Epithelial cell of prostate (primary cell): ENCODE data around the gene SLC38A2.

Experiments used
- DNase-seq: peaks from one replicate; pipeline ENCODE4 v3.0.0-alpha.2; 2011; ENCODE audit warnings: low read depth, low spot score
- H3K27ac ChIP-seq: fragments of 450-650 bp; 2 replicates; pipeline ENCODE4 v1.5.1; 2017; ENCODE audit warnings: mild to moderate bottlenecking

SLC38A2 gene

GRCh38 chr12:46396826-46397225 is 24.3 kb upstream of the SLC38A2 start:
- H3K27ac ChIP-seq, result no peak overlapping the region
- no peak for DNase-seq

GRCh38 chr12:46395388-46395787 is 22.8 kb upstream of the SLC38A2 start:
- no peak for DNase-seq
- H3K27ac ChIP-seq, result no peak overlapping the region

- DNase-seq, result no peak
These were observed 19.1 kb upstream of the SLC38A2 start for GRCh38 chr12:46391630-46392029.

GRCh38 chr12:46390881-46391280 is 18.3 kb upstream of the SLC38A2 start:
- H3K27ac ChIP-seq, result no peak overlapping the region
- no peak for DNase-seq

More at GRCh38 chr12:46391630-46392029, 19.1 kb upstream of the SLC38A2 start:
- no peak overlapping the region for H3K27ac ChIP-seq

GRCh38 chr12:46390304-46390703 is 17.7 kb upstream of the SLC38A2 start:
- no peak for DNase-seq
- H3K27ac ChIP-seq, result no peak overlapping the region

- DNase-seq, result no peak
These were observed 16.6 kb upstream of the SLC38A2 start for GRCh38 chr12:46389031-46389616.

GRCh38 chr12:46388427-46389021 is 16.0 kb upstream of the SLC38A2 start:
- H3K27ac ChIP-seq, result peak overlapping the region; percentile 97
- DNase-seq, result no peak

More at GRCh38 chr12:46389031-46389616, 16.6 kb upstream of the SLC38A2 start:
- H3K27ac ChIP-seq, result peak overlapping the region; percentile 97

GRCh38 chr12:46387670-46388069 is 15.1 kb upstream of the SLC38A2 start:
- H3K27ac ChIP-seq, result peak overlapping the region; percentile 97
- DNase-seq, result no peak

GRCh38 chr12:46386877-46387629 is 14.5 kb upstream of the SLC38A2 start:
- peak overlapping the region; percentile 97 for H3K27ac ChIP-seq
- DNase-seq, result no peak

GRCh38 chr12:46386360-46386867 is 13.8 kb upstream of the SLC38A2 start:
- peak; percentile 67 for DNase-seq
- H3K27ac ChIP-seq, result peak overlapping the region; percentile 97

GRCh38 chr12:46385438-46385837 is 12.9 kb upstream of the SLC38A2 start:
- H3K27ac ChIP-seq, result peak overlapping the region; percentile 97
- DNase-seq, result no peak

GRCh38 chr12:46384451-46385309 is 12.1 kb upstream of the SLC38A2 start:
- no peak for DNase-seq
- H3K27ac ChIP-seq, result peak overlapping the region; percentile 97

- peak overlapping the region; percentile 97 for H3K27ac ChIP-seq
- peak; percentile 74 for DNase-seq
These were observed 11.3 kb upstream of the SLC38A2 start for GRCh38 chr12:46383654-46384450.

GRCh38 chr12:46382964-46383653 is 10.5 kb upstream of the SLC38A2 start:
- DNase-seq, result peak; percentile 82
- H3K27ac ChIP-seq, result peak overlapping the region; percentile 97

- peak overlapping the region; percentile 97 for H3K27ac ChIP-seq
- no peak for DNase-seq
These were observed 9.9 kb upstream of the SLC38A2 start for GRCh38 chr12:46382408-46382963.

GRCh38 chr12:46380881-46381280 is 8.3 kb upstream of the SLC38A2 start:
- no peak for DNase-seq
- H3K27ac ChIP-seq, result no peak overlapping the region

GRCh38 chr12:46380022-46380796 is 7.6 kb upstream of the SLC38A2 start:
- H3K27ac ChIP-seq, result no peak overlapping the region
- DNase-seq, result no peak

GRCh38 chr12:46379352-46379751 is 6.8 kb upstream of the SLC38A2 start:
- no peak overlapping the region for H3K27ac ChIP-seq
- DNase-seq, result no peak
